HL-60 (cell line): Measurements from ENCODE around the gene SMIM31.

ENCODE experiments used
- DNase-seq, 2 experiments: peaks; one replicate each; pipeline ENCODE4 v3.0.0-alpha.2; 2010 to 2020; ENCODE audit warnings: low read depth in 1 of 2, low spot score in 1 of 2
- H3K27ac ChIP-seq: fragments of 250-450 bp; sonication (Bioruptor Pico); replicated peaks from 2 replicates; pipeline ENCODE4 v1.5.1; 2020; ENCODE audit warnings: mild to moderate bottlenecking, moderate library complexity
- H3K27me3 ChIP-seq: fragments of 250-450 bp; sonication (Bioruptor Pico); 2 replicates; pipeline ENCODE4 v1.5.1; 2021; ENCODE audit warnings: mild to moderate bottlenecking, moderate library complexity; ENCODE audit not compliant: insufficient read depth, poor library complexity, severe bottlenecking
- H3K4me3 ChIP-seq: replicated peaks from 2 replicates; pipeline ENCODE4 v1.5.1; 2011; ENCODE audit warnings: mild to moderate bottlenecking, control low read depth, low read length; ENCODE audit not compliant: insufficient read depth
- GABPA ChIP-seq: IDR thresholded peaks from 2 replicates; pipeline ENCODE4 v1.6.1; 2012; ENCODE audit warnings: low read depth
- POLR2AphosphoS5 ChIP-seq: IDR thresholded peaks from 2 replicates; pipeline ENCODE4 v1.6.1; 2012; ENCODE audit warnings: low read depth
- SPI1 ChIP-seq: IDR thresholded peaks from 2 replicates; pipeline ENCODE4 v1.6.1; 2012; ENCODE audit warnings: low read depth, mild to moderate bottlenecking, borderline replicate concordance
- TF ChIP-seq, protein P1 (sequence below): IDR thresholded peaks from one replicate; pipeline ENCODE4 v1.5.1; 2011; ENCODE audit warnings: low read length, control low read depth, inconsistent platforms; ENCODE audit not compliant: insufficient read depth
- TF ChIP-seq, protein P2 (sequence below): IDR thresholded peaks from 2 replicates; pipeline ENCODE4 v1.6.1; 2012; ENCODE audit warnings: low read depth; ENCODE audit not compliant: insufficient replicate concordance

SMIM31 gene

DNA sequence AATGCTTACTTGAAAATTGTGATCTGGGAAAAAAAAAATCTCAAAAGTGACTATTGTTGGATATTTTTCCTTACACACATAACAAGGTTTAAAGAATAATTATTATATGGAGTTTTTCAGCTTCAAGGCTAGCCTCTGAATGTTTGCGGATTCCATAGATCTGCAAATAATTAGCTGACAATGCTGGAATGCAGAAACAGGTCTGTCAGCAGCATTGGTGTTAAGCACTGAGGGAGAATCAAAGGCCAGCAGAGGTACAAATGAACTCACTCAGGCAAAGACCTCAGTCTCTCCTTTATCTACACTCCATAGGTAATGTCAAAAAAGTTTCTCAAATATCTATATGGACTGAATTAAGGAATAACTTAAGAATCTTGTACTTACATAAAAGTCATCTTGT lies 35.1 kb downstream of the SMIM31 start:
- Histone ChIP-seq H3K4me3 (no peak overlapping the region), H3K27me3 (no peaks in the 10 kb centered on the region), H3K27ac (no peak overlapping the region)
- TF ChIP-seq POLR2AphosphoS5: no peak
- TF ChIP-seq, protein P1, sequence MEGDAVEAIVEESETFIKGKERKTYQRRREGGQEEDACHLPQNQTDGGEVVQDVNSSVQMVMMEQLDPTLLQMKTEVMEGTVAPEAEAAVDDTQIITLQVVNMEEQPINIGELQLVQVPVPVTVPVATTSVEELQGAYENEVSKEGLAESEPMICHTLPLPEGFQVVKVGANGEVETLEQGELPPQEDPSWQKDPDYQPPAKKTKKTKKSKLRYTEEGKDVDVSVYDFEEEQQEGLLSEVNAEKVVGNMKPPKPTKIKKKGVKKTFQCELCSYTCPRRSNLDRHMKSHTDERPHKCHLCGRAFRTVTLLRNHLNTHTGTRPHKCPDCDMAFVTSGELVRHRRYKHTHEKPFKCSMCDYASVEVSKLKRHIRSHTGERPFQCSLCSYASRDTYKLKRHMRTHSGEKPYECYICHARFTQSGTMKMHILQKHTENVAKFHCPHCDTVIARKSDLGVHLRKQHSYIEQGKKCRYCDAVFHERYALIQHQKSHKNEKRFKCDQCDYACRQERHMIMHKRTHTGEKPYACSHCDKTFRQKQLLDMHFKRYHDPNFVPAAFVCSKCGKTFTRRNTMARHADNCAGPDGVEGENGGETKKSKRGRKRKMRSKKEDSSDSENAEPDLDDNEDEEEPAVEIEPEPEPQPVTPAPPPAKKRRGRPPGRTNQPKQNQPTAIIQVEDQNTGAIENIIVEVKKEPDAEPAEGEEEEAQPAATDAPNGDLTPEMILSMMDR: no peak
- no peak for TF ChIP-seq GABPA
- TF ChIP-seq, protein P2, sequence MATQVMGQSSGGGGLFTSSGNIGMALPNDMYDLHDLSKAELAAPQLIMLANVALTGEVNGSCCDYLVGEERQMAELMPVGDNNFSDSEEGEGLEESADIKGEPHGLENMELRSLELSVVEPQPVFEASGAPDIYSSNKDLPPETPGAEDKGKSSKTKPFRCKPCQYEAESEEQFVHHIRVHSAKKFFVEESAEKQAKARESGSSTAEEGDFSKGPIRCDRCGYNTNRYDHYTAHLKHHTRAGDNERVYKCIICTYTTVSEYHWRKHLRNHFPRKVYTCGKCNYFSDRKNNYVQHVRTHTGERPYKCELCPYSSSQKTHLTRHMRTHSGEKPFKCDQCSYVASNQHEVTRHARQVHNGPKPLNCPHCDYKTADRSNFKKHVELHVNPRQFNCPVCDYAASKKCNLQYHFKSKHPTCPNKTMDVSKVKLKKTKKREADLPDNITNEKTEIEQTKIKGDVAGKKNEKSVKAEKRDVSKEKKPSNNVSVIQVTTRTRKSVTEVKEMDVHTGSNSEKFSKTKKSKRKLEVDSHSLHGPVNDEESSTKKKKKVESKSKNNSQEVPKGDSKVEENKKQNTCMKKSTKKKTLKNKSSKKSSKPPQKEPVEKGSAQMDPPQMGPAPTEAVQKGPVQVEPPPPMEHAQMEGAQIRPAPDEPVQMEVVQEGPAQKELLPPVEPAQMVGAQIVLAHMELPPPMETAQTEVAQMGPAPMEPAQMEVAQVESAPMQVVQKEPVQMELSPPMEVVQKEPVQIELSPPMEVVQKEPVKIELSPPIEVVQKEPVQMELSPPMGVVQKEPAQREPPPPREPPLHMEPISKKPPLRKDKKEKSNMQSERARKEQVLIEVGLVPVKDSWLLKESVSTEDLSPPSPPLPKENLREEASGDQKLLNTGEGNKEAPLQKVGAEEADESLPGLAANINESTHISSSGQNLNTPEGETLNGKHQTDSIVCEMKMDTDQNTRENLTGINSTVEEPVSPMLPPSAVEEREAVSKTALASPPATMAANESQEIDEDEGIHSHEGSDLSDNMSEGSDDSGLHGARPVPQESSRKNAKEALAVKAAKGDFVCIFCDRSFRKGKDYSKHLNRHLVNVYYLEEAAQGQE: no peak
- TF ChIP-seq SPI1: no peak
- DNase-seq: no peak

DNA sequence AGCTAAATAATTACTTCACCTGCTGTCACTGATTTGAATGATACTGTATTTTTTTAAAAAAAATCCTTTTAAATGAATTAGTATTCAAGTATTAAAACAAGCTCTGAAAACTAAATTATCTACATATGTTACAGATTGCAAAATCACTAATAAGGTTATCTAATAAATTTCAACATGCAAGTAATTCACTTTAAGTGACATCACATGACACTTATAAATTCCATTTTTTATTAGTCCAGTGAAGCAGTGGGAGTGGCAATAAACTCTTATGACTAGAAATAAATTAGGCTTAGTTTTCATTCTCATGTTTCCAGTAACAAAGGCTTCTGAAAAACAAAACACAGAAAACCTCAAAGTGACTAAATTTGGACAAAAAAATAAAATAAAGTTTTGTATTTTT lies 36.3 kb downstream of the SMIM31 start:
- TF ChIP-seq, protein P1: no peak
- no peak for TF ChIP-seq GABPA
- TF ChIP-seq, protein P2: no peak
- TF ChIP-seq SPI1: no peak
- no peak for TF ChIP-seq POLR2AphosphoS5
- H3K27me3 ChIP-seq: no peaks in the 10 kb centered on the region
- DNase-seq: no peak
- no peak overlapping the region for H3K4me3 ChIP-seq
- H3K27ac ChIP-seq: no peak overlapping the region

DNA sequence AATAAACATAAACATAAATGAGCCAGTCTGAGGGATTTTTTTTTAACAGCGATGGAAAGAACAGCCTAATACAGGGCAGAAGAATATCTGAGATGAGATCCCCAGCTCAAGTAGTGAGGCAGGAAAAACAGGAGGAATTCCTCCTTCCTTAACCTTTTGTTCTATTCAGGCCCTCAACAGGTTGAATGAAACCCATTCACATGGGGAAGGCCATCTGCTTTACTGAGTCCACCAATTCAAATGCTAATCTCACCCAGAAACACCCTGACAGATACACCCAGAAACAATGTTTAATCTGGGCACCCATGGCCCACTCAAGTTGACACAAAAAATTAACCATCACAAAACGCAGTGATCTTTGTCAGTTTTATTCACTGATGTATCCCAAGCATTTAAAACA lies 45.5 kb downstream of the SMIM31 start:
- Histone ChIP-seq H3K27ac (no peak overlapping the region), H3K4me3 (no peak overlapping the region), H3K27me3 (no peaks in the 10 kb centered on the region)
- no peak for DNase-seq
- TF ChIP-seq, protein P1: no peak
- TF ChIP-seq GABPA (no peak), POLR2AphosphoS5 (no peak), SPI1 (no peak)
- TF ChIP-seq, protein P2: no peak
